OCI-LY7 (cell line): Measurements from ENCODE around the gene BACH2.

ENCODE experiments used
- EZH2phosphoT487 ChIP-seq: fragments of 200-600 bp; sonication (generic); IDR thresholded peaks from 2 replicates; pipeline ENCODE4 v1.6.1; 2018; ENCODE audit warnings: low read depth, borderline replicate concordance, mild to moderate bottlenecking, mixed run types, antibody characterized with exemption, low read length, moderate library complexity, mixed read lengths
- TF ChIP-seq, protein P1 (sequence below): fragments of 200-600 bp; sonication (generic); conservative IDR thresholded peaks from 2 replicates; pipeline ENCODE4 v1.5.1; 2014; ENCODE audit warnings: mild to moderate bottlenecking, antibody characterized with exemption, low read length, moderate library complexity, mixed read lengths

DNA sequence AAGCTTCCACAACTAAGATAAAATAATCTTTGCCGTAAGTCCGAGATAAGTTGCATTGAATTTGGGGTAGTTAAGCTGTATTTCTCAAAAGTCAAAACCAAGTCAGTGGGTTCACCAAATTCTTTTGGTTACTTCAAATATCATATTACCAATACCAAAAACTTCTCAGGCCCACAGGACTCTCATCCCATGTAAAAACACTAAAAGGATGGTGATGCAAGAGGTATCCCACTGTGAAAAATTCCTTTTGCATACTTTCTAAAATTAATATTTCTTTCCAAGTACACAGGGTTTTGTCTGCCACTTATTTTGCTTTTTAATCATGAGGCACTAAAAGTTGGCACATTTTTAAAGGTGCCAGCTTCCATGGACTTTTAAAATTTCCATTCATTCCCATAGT, 251.1 kb downstream of the BACH2 start:
- TF ChIP-seq, protein P1, sequence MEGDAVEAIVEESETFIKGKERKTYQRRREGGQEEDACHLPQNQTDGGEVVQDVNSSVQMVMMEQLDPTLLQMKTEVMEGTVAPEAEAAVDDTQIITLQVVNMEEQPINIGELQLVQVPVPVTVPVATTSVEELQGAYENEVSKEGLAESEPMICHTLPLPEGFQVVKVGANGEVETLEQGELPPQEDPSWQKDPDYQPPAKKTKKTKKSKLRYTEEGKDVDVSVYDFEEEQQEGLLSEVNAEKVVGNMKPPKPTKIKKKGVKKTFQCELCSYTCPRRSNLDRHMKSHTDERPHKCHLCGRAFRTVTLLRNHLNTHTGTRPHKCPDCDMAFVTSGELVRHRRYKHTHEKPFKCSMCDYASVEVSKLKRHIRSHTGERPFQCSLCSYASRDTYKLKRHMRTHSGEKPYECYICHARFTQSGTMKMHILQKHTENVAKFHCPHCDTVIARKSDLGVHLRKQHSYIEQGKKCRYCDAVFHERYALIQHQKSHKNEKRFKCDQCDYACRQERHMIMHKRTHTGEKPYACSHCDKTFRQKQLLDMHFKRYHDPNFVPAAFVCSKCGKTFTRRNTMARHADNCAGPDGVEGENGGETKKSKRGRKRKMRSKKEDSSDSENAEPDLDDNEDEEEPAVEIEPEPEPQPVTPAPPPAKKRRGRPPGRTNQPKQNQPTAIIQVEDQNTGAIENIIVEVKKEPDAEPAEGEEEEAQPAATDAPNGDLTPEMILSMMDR, result no peak
- TF ChIP-seq EZH2phosphoT487, result no peak
